HepG2 (cell line): Measurements from ENCODE around the gene VDAC1.

Experiments used
- CHD2 ChIP-seq: IDR thresholded peaks from 2 replicates; pipeline ENCODE4 v1.6.1; 2011; ENCODE audit warnings: low read depth, low read length, improper control_type of control experiment
- THAP11 ChIP-seq: IDR thresholded peaks from 2 replicates; pipeline ENCODE4 v1.6.1; 2016; ENCODE audit warnings: missing biosample characterization, missing genetic modification reagents
- ZNF674 ChIP-seq: sonication (generic); formaldehyde crosslinking; IDR thresholded peaks from 2 replicates; pipeline ENCODE4 v1.5.0; 2020; ENCODE audit warnings: low read depth, mild to moderate bottlenecking, missing genetic modification reagents
- TF ChIP-seq, protein P1 (sequence below): sonication (generic); formaldehyde crosslinking; IDR thresholded peaks from 2 replicates; pipeline ENCODE4 v1.5.0; 2020; ENCODE audit warnings: mild to moderate bottlenecking, missing genetic modification reagents, moderate library complexity

DNA sequence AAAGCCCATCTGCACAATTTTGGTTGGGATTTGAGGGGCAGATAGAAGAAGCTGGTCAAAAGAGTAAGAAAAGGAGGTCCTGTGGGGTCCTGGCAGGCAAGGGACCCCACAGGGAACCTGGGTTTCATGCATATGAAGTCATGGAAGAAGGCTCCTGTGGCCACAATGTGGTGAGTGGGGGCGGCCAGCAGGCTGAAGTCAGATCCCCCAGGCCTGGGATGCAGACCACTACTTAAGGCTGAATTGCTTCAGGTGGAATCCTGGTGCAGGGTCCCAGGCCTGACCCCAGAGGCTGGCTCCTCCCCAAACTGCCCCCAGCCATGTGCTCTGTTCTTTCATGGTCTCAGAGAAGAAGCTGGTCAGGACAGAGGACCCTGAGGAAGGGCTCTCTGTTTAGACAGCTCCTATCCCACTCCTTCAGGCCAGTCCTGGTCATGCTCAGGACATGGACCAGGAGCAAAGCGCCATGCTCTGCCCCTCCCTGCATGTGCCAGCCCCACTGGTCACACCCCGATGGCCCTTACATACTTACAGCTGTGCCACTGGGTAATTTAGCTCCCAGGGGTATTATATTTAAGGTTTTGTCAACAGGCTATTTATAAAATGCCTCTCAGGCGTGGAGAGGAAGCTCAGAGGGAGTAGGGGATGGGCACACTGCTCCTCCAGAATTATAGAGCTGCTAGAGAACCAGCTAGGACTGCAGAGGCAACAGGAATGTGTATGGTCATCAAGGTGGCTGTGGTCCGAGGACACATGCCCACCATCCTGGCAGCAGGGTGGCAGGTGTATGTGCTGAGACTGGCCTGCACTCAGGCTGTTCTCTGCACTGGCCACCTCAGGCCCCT, 69.7 kb downstream of the VDAC1 start:
- TF ChIP-seq ZNF674, result no peak
- no peak for TF ChIP-seq THAP11 (CRISPR knock-in tag)
- TF ChIP-seq, protein P1, sequence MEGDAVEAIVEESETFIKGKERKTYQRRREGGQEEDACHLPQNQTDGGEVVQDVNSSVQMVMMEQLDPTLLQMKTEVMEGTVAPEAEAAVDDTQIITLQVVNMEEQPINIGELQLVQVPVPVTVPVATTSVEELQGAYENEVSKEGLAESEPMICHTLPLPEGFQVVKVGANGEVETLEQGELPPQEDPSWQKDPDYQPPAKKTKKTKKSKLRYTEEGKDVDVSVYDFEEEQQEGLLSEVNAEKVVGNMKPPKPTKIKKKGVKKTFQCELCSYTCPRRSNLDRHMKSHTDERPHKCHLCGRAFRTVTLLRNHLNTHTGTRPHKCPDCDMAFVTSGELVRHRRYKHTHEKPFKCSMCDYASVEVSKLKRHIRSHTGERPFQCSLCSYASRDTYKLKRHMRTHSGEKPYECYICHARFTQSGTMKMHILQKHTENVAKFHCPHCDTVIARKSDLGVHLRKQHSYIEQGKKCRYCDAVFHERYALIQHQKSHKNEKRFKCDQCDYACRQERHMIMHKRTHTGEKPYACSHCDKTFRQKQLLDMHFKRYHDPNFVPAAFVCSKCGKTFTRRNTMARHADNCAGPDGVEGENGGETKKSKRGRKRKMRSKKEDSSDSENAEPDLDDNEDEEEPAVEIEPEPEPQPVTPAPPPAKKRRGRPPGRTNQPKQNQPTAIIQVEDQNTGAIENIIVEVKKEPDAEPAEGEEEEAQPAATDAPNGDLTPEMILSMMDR (CRISPR knock-in tag), result no peak
- TF ChIP-seq CHD2, result no peak
